GDM1 (cell line): ENCODE data around the gene TTC28.

Source experiments
- DNase-seq: peaks from one replicate; lab custom pipeline; 2025; lab: John Stamatoyannopoulos, UW

TTC28 gene

GRCh38 chr22:28046100-28046499 lies 633.5 kb downstream of the TTC28 start:
- DNase-seq, result no peak

GRCh38 chr22:28044546-28045173 lies 635.0 kb downstream of the TTC28 start:
- DNase-seq, result no peak

- DNase-seq, result no peak
Observed at GRCh38 chr22:28043266-28043665, 636.4 kb downstream of the TTC28 start.

DNA sequence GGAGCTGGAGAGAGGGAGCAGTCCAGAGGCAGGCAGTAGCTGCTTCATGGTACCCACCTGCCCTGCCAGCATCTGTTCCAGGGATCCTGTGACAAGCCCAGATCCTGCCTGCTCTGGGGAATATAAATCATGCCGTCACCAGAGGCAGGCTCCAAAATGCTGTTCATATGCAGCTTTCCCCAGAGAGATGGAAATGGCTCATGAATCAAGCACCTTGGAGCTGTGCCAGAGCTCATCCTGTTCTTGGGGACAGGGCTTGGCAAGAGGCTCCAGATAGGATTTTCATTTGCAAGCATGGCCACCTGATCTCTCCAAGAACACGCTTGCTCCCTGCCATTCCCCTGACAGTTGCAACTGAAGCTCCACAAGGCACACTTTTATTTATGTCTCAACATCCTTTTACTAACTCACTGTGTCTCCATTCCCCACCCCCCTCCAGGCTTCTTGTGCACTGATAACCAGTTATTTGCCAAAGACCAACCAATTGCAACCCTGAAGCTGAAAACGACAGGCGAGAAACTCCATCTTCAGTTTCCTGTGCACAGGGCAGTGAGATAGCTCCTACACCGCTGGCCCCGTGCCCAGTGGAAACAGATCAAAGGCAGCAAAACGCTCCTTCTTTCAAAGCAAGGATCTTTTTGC lies 644.8 kb downstream of the TTC28 start:
- no peak for DNase-seq

DNA sequence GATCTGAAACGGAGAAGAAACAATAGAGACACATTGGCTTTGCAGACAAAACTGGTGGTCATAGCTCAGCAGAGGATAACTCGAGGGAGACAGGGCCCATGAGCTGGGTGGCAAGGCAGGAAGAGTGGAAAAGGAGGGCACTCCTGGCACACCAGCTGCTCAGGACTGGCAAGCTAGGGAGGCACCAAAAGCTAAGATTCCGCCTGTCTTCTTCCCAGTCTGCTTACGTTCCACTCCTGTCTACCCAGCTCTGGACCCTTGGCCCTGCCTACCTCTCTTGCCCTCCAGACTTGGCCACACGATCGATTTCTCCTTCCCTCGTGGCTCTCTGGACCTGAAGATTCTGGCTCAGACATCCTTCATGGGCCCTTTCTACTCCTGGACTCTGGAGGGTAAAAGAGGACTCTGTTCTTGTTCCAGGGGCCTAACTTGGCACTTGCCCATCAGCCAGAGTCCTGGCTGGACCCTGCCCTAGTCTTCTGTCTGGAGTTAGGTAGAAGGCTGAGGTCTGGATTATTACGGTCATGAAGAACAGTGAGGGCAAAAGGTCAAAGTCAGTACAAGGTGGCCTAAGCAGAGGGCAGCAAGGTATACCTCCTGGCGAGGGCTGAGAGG lies 645.4 kb downstream of the TTC28 start:
- no peak for DNase-seq

DNA sequence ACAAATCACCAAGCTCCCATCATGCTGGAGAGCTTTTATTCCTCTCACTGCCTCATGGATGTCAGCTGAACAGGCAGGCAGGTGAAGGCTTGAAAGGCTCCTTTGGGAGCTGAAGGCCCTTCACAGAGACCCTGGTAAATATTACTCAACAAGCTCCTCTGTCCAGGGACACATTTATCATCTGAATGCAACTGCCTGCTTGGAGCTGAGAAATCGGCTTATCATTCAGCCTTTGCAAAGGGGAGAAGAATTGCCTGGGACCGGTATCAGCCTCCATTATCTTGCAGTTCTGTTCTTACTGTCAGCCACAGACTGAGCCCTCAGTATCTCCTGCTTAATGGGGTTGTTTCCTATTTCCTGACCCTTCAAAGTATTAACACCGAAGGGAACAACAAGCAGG lies 646.8 kb downstream of the TTC28 start:
- DNase-seq, result no peak

DNA sequence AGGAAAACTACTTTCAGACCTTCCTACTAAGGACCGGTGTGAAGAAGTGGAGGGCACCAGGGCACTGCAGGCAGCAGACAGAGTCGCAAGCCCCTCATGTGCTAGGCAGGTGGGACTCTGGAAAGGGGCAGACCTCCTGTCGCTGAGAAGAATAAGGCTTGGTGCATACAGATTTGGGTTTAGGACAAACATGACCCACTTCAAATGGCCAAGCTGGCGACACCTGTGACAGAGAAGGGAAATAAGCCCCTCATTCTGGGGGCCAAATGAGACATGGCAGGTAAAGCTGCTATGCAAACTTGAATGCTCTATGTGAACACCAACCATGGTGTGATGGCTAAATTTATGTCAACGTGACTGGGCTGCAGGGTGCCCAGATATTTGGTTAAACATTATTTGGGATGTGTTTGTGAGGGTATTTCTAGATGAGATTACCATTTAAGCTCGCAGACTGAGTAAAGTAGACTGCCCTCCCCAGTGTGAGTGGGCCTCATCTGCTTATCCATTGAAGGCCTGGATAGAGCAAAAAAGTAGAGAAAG lies 648.2 kb downstream of the TTC28 start:
- no peak for DNase-seq

GRCh38 chr22:28030473-28030872 lies 649.2 kb downstream of the TTC28 start:
- DNase-seq, result no peak

DNA sequence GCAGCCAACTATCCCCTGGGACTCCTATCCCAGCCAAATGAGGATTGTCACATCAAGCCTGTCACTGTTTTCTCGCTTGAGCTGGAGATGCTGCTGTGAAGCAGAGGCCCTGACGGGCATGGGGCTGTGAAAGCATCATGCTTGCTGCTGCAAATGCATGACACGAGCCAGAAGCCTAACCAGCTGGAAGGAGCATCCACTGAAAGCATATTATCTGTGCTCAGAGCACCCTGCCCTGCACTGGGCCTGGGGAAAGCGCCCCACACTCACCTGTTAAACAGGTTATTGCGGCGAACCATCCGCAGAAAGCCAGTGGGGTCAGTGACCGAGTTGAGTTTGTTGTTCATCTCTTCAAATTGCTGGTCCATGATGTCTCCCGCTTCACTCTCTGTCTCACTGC lies 649.7 kb downstream of the TTC28 start:
- no peak for DNase-seq

DNA sequence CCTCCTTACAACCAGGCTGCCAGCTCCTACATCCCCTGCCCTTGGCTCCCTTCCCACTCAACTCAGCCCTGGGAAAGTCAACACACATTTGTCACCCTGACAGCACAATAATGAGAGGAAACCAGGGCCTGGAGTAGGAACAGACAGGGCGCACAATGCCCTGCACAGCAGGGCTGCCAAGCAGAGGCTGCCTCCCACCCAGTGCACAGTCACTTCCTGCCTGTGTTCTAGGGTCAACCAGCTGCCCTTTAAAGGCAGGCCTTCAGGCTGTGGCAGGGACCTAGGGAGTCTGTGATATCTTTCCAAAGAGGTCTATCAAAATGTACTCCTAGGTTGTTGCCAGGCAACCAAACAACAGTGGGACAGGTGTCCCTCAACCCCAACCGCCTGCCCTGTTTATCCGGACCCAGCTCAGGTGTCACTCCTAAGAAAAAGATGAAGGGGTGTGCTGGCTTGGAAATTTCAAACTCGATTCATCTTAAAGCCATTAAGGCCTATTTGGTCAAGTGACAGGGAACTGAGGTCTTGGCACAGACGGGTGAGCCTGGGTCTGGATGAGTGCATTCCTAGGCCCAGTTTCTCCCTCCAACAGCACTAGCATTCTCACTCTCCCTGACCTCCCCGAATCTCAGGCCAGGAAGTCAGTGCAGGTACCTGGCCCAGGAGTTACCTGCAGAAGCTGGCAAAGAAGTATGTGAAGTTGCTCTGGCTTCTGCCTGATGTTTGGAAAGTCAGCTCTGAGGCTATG lies 650.3 kb downstream of the TTC28 start:
- peak; percentile 63 for DNase-seq

GRCh38 chr22:28027453-28028448 lies 651.9 kb downstream of the TTC28 start:
- DNase-seq, result no peak

DNA sequence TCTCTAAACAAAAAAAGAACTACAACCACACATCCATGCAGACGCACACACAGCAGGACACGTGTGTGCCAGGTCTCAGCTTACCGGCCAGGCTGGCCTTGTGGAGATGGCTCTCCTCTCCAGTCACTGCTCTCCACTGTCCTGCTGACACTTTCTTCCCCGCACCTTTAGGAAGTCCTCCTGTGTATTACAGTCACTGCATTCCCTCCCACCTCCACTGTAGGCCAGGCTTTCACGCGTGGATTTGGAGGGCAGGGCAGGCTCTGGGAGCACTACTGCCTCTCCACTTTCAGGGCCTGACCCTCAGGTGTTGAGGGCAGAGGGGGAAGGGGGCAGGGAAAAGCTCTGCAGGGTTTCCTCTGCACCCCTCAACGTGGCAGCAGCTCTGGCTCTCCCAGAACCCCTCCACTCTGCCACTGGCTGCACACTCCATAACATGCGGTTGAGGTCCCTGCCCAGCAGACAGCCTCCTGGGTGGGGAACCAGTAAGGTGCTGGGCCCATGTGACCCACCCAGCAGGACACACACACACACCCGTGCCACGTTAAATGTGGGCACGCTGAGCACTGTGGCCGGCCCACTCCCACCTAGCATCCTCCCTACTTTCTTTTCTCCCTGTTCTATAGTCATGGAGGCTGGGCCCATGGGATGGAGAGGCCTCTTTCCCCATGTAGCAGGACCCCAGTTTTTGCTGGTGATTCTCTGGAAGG lies 653.6 kb downstream of the TTC28 start:
- no peak for DNase-seq

GRCh38 chr22:28025333-28025732 lies 654.3 kb downstream of the TTC28 start:
- no peak for DNase-seq

- no peak for DNase-seq
Observed at GRCh38 chr22:28024422-28024888, 655.2 kb downstream of the TTC28 start.

- no peak for DNase-seq
Observed at GRCh38 chr22:28023774-28024173, 655.9 kb downstream of the TTC28 start.

DNA sequence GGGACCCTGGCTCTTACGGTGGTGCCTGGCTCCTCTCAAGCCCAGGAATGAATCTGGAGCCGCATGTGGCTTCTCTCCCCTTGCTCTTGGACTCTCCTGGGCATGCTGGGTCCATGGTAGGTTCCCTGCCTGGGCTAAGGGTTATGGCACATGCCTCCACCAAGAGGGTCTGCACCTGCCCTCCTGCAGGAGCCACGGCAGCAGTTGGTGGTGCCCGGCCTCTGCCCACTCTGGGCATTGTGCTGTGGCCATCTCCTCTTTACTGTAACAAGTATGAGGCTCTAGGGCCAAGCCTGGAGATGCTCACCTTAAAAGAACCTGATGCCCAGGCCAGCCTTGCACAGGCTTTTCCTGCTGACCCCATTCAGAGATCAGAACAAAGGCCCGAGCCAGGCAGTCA lies 656.6 kb downstream of the TTC28 start:
- DNase-seq, result no peak

DNA sequence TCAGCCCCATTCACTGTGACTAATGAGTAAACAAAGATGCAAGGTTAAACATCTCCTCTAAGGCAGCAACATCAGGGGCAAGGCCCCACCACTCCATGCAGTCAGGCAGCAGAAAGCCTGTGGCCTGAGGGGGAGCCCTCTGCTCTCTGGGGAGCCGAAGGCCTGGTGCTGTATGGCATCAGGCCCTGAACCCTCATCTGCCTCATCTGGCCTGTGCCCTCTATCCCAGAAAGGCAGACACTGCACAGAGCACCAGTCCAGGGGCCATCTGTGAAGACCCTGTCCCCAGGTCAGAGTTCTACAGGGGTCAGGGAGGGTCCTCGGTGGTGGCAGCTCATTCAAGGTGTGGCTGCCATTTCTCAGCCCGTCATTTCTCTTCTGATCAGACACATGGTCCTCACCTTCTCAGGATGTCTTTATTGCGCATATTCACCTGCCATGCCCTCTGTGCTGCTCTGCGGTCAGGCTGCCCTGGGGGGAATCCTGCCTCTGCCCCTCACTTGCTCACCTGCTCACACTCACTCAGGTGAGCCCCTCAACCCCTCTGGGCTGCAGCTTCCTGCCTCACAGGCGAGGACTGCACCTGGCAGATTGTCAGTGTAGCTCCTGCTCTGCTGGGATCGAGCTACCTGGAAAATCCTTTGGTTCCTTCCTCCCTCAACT lies 657.5 kb downstream of the TTC28 start:
- no peak for DNase-seq

- DNase-seq, result no peak
Observed at GRCh38 chr22:28021116-28021997, 658.3 kb downstream of the TTC28 start.
